ENCODE results near the gene CDH22.

The CDH22 gene, protein sequence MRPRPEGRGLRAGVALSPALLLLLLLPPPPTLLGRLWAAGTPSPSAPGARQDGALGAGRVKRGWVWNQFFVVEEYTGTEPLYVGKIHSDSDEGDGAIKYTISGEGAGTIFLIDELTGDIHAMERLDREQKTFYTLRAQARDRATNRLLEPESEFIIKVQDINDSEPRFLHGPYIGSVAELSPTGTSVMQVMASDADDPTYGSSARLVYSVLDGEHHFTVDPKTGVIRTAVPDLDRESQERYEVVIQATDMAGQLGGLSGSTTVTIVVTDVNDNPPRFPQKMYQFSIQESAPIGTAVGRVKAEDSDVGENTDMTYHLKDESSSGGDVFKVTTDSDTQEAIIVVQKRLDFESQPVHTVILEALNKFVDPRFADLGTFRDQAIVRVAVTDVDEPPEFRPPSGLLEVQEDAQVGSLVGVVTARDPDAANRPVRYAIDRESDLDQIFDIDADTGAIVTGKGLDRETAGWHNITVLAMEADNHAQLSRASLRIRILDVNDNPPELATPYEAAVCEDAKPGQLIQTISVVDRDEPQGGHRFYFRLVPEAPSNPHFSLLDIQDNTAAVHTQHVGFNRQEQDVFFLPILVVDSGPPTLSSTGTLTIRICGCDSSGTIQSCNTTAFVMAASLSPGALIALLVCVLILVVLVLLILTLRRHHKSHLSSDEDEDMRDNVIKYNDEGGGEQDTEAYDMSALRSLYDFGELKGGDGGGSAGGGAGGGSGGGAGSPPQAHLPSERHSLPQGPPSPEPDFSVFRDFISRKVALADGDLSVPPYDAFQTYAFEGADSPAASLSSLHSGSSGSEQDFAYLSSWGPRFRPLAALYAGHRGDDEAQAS

DNA sequence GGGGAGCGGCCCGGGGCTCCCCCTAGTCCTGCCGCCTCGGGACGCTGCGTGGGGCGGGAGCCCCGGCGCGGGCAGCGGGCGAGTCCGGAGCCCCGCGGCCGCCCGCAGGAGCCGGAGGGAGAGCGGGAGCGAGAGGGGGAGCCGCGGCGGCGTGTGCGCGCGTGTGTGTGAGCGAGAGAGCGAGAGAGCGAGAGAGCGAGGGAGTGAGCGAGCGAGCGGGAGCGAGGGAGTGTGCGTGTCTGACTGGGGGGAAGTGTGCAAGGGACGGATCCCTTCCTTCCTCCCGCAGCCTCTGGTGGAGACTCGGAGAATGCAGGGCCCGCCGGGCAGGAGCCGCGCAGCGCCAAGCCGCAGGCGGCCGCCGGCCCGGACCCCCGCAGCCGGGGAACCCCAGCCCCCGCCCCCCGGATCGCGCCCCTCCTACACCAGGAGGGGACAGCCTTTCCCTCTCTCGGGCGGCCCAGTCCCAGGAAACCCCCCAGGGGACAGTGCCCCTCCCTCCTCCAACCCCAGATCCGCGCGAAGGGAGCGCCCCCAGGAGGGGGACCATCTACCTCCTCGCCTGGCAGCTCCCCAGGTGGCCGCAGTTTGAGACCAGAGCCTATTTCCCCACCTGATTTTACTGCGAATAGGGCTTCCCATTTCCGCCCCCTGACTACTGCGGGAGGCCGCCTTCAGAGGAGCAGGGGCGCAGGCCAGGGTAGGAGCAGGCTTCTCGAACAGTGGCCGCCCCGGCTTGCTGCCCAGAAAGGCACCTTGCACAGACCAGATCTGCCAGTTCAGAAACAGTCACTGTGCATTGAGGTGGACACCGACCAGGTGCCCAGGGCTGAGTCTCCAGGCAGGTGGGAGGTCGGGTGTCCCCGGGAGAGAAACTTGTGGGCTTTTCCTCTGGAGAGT lies at the start of gene CDH22:
CDH22 (minus strand) TSS at position 241 of the 900 bp plus-strand sequence. CDS start 57,204 bp downstream, outside the sequence.
- TF ChIP-seq JUND (IDR thresholded peaks at IDR 0.05; ENCODE audit: low read depth) = no peak
- DNase-seq (ENCODE audit: low read depth in 1 of 2, low spot score in 1 of 2) = peak; percentile 55 to 88
- in situ Hi-C loops (cut with HindIII; ENCODE audit: low pct_unique_long_range_greater_than_20kb, low sequenced_read_pairs) = no loop called here

DNA sequence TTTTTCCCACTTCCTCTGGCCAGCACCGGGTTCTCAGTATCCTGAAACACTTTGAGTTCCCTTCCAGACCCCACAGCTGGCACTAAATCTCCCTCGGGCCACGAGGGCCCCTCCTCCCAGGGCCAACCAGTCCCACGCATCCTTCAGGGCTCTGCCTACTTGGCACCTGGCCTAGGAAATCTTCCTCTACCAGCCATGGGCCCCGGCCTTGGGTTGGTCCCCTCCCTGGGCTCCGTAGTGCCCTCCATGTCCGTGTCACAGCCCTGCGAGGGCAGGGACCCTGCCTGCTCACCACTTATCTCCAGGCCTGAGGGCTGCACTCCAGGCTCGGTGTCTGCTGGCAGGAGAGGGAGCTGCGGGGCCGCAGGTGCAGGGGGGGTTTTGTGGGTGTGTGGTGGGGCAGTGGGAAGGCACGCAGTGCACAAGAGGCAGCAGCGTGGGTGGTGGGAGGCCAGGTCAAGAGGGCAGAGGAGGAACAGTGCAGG lies 48.8 kb upstream of the CDH22 start:
- no peak for DNase-seq (ENCODE audit: low read depth in 1 of 2, low spot score in 1 of 2)
- in situ Hi-C loops (cut with HindIII; ENCODE audit: low pct_unique_long_range_greater_than_20kb, low sequenced_read_pairs) = no loop called here
- no peak for TF ChIP-seq JUND (IDR thresholded peaks at IDR 0.05; ENCODE audit: low read depth)

DNA sequence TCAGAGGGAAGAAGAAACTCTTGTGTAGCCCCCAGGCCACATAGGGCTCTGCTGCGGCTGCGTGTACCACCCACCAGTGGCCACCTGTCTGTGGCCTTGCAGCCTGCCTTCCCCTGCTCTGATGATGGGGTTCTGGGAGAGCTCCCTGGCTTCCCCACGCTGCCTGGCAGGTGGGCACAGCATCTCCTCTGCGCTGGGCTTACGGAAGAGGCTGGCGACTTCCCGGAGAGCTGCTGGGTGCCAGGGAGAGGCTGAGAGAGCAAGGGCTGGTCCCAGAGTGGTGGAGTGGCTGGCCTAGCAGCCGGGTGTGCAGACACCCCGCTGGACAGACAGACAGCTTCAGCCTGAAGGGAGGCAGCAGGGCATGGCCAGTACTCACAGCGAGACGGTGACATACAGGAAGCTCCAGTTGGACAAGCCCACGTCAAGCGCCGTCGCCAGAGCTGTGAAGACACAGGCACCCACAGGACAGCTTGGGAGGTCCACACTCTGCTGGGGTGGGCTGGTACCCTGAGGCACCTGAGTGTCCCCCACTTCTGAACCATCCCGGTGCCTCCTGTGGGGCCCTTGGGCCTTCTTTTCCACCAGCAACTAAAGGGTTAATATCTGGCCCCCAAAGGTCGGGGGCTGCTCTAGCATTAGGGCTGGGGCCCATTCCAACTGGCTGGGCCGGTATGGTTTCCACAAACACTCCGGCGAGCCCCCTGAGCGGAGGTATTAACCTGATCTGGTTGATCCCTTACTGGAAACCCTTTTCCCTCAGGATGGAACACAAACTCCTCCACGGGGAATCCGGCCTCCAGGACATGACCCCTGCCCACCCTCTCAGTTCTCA lies 48.1 kb upstream of the CDH22 start:
- in situ Hi-C loops (cut with HindIII; ENCODE audit: low pct_unique_long_range_greater_than_20kb, low sequenced_read_pairs) = no loop called here
- TF ChIP-seq JUND (IDR thresholded peaks at IDR 0.05; ENCODE audit: low read depth) = no peak
- no peak for DNase-seq (ENCODE audit: low read depth in 1 of 2, low spot score in 1 of 2)

DNA sequence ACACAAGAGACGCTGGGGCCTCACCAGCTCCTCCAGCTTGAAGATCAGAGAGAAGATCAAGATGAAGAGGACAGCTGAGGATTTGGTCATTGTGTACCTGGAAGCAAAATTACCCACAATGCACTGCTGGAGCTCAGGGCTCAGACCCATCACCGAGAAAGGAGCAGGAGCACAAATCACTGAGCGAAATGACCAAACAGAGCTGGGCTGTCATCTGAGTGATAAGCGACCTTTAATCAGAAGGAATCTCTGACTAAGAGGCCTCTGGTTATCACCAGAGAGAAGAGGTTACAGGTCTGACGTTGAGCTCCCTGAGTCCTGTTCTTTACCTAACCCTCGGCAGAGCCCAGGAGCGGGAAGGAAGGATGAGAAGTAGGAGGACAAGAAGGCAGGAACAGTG lies 47.5 kb upstream of the CDH22 start:
- DNase-seq (ENCODE audit: low read depth in 1 of 2, low spot score in 1 of 2) = no peak
- TF ChIP-seq JUND (IDR thresholded peaks at IDR 0.05; ENCODE audit: low read depth) = no peak
- in situ Hi-C loops (cut with HindIII; ENCODE audit: low pct_unique_long_range_greater_than_20kb, low sequenced_read_pairs) = no loop called here

DNA sequence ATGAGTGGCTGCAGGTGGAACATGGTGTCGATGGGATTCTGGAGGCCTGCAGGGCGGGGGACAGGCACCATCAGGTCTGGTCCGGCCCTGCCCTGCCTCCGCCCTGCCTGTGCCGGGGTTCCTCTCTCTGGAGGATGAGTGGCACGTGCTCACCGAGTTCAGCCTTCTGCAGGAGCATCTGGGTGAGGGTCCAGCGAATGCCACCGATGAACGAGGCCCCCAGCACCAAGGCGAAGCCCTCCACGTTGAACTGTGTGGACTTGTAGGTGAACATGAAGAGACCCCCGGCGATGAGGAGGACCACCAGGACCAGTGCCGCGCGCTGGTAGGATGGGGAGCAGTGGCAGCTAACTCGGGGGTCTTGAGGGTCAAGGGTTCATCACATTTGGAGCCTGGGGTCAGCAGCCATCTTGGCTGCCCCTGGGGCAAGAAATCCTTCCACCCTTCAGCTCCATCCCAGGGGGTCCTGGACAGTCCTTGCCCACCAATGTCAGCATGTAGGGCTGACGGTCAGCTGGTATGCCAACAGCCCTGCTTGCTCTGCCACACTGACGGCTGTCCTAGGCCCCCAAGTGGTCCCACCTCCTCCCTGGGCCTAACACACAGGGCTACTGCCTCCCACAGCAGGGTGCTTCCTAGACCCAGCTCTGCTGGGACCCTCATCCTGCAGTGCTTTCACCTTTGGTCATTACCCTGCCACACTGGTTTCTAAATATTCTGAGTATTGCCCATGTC lies 46.8 kb upstream of the CDH22 start:
- in situ Hi-C loops (cut with HindIII; ENCODE audit: low pct_unique_long_range_greater_than_20kb, low sequenced_read_pairs) = no loop called here

DNA sequence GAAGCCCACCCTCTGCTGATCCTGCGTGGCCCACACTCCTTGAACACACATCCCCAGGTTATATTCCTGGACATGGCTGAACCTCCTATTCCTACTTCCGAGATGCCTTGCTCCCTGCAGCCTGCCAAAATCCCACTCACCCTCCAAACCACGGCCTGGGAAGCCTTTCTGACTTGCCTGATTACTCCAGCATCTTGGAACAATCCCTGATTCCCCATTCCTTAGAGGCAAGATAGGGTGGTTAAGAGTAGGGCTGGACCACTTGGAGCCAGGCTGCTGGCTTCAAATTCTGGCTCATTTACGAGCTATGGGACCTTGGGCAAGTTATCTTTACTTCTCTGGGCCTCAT lies 45.9 kb upstream of the CDH22 start:
- DNase-seq (ENCODE audit: low read depth in 1 of 2, low spot score in 1 of 2) = no peak
- in situ Hi-C loops (cut with HindIII; ENCODE audit: low pct_unique_long_range_greater_than_20kb, low sequenced_read_pairs) = no loop called here
- no peak for TF ChIP-seq JUND (IDR thresholded peaks at IDR 0.05; ENCODE audit: low read depth)

More for the DNA sequence above, 46.8 kb upstream of the CDH22 start:
- TF ChIP-seq JUND (IDR thresholded peaks at IDR 0.05; ENCODE audit: low read depth) = no peak
- DNase-seq (ENCODE audit: low read depth in 1 of 2, low spot score in 1 of 2) = no peak

DNA sequence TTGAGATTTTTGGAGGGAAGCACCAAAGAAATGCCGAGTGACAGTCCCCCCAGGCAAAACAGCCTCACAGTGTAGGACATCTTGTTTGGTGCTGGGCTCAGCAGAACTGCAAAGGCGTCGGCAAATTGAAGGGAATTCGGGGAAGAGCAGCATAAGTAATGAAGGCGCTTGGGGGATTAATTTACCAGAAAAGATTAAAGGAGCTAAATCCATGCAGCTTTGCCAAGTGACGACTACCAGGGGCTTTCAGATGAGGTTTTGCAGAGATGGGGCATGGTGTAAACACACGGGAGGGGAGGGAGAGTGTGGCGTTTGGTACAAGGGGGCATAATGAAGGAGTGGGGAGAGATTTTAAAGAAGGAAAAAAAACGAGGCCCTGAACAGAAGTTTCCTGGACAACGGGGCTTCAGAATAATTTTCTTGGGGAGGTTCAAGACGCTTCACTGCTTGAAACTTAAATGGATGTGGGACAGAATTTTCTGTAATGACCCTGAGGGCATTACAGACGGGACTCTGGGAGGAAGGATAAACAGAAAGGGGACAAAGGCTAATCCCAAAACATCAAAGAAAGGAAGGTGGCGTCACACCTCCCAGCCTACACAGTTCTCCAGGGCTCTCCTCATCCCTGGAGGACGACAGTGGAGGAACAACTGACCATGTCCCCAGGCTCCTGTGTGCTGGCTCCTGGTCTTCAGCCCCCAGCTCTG lies 45.4 kb upstream of the CDH22 start:
- no peak for TF ChIP-seq JUND (IDR thresholded peaks at IDR 0.05; ENCODE audit: low read depth)
- in situ Hi-C loops (cut with HindIII; ENCODE audit: low pct_unique_long_range_greater_than_20kb, low sequenced_read_pairs) = no loop called here
- DNase-seq (ENCODE audit: low read depth in 1 of 2, low spot score in 1 of 2) = no peak

DNA sequence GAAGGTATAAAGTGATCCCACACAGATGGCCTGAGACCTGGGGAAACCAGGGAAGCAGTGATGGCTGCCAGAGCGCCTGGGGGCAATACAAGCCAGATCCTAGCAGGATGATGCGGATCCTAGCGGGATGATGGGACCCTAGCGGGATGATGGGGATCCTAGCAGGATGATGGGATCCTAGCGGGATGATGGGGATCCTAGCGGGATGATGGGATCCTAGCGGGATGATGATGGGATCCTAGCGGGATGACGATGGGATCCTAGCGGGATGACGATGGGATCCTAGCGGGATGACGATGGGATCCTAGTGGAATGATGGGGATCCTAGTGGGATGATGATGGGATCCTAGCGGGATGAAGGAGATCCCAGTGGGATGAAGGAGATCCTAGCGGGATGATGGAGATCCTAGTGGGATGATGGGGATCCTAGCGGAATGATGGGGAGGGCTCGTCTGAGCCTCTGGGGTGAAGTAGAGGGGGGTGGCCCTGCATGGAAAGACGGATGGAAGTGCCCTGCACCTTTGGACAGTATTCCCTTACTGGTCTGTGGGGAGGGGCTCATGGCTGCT lies 44.2 kb upstream of the CDH22 start:
- no peak for DNase-seq (ENCODE audit: low read depth in 1 of 2, low spot score in 1 of 2)
- in situ Hi-C loops (cut with HindIII; ENCODE audit: low pct_unique_long_range_greater_than_20kb, low sequenced_read_pairs) = no loop called here
- TF ChIP-seq JUND (IDR thresholded peaks at IDR 0.05; ENCODE audit: low read depth) = no peak

DNA sequence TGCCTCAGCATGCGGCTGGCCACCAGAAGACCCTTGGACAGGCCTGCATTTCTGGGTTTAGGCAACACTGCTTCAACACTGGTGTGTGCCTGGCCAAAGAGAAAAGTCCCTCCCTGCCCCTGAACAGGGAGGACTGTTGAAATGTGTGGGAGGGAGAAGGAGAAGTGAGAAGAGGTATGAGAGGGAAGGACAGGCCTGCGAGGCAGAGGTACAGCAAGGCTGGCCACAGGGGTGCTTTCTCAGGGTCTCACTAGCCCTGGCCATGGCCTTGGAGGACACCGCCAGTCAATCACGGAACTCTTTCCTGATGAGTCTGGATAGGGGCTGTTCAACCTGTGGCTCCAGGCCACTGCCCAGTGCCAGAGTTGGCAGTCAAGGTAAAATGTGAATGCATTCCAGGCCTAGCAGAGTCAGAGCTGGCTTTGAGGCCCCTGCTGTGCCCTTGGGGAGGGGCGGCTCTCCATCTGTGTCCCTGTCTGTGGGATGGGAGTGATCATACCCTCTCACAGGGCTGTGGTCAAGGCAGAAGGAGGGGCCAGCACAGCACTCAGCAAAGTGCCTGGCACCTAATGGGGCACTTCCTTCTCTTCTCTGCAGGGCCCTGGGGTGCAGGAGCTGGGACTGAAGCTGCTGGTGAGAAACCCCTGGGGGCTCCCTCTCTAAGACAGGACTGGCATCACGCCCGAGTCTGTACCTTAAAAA lies 43.2 kb upstream of the CDH22 start:
- DNase-seq (ENCODE audit: low read depth in 1 of 2, low spot score in 1 of 2) = no peak
- in situ Hi-C loops (cut with HindIII; ENCODE audit: low pct_unique_long_range_greater_than_20kb, low sequenced_read_pairs) = no loop called here
- no peak for TF ChIP-seq JUND (IDR thresholded peaks at IDR 0.05; ENCODE audit: low read depth)

DNA sequence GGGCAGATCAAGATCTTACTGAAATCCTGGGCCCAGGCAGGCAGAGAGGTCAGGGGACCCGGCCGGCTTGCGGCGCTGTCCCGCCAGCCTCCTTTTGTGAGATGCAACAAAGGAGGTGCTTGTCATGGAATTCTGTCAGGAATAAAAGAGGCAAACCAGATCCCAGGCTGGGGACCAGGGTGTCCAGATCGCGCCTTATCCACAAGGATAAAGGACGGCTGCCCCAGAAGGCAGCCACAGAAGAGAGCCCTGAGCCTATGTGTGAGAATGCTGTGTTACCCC lies 42.6 kb upstream of the CDH22 start:
- TF ChIP-seq JUND (IDR thresholded peaks at IDR 0.05; ENCODE audit: low read depth) = no peak
- in situ Hi-C loops (cut with HindIII; ENCODE audit: low pct_unique_long_range_greater_than_20kb, low sequenced_read_pairs) = no loop called here
- no peak for DNase-seq (ENCODE audit: low read depth in 1 of 2, low spot score in 1 of 2)

All from T47D (cell line).